ENCODE results near the gene CDC6.
"Not testable (repeated sequence)": the region's sequence is repeated elsewhere in the genome, so short reads cannot be mapped to it uniquely, and the experiment has no call there.

CDC6 gene

DNA sequence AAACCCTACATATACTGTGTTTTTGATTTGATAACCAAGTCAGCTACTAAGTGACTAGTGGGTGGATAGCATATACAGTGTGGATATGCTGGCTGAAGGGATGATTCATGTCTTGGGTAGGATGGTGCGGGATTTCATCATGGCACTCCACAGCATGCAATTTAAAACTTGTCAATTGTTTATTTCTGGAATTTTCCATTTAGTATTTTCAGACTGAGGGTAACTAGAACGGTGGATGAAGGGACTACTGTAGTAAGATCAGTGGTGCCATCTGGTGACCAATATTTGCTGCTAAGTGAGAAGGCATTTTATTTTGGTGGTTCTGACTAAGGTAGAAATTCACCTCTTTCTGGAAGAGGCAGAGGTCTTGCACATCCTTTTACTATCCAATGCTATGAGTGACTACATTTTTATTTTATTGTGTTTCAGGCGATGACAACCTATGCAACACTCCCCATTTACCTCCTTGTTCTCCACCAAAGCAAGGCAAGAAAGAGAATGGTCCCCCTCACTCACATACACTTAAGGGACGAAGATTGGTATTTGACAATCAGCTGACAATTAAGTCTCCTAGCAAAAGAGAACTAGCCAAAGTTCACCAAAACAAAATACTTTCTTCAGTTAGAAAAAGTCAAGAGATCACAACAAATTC lies 3.1 kb downstream of the CDC6 start:
- peak; percentile 57 for DNase-seq

DNA sequence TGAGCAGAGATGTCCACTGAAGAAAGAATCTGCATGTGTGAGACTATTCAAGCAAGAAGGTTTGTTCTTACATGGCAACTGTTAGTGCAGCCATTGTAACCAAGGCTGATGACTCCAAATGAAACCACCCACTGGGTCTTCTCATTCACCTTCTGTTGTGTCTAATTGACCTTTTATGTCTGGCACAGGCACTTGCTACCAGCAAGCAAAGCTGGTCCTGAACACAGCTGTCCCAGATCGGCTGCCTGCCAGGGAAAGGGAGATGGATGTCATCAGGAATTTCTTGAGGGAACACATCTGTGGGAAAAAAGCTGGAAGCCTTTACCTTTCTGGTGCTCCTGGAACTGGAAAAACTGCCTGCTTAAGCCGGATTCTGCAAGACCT lies 3.6 kb downstream of the CDC6 start:
- no peak for DNase-seq

- no peak for DNase-seq
These were observed 5.7 kb downstream of the CDC6 start for GRCh38 chr17:40293363-40293762.

DNA sequence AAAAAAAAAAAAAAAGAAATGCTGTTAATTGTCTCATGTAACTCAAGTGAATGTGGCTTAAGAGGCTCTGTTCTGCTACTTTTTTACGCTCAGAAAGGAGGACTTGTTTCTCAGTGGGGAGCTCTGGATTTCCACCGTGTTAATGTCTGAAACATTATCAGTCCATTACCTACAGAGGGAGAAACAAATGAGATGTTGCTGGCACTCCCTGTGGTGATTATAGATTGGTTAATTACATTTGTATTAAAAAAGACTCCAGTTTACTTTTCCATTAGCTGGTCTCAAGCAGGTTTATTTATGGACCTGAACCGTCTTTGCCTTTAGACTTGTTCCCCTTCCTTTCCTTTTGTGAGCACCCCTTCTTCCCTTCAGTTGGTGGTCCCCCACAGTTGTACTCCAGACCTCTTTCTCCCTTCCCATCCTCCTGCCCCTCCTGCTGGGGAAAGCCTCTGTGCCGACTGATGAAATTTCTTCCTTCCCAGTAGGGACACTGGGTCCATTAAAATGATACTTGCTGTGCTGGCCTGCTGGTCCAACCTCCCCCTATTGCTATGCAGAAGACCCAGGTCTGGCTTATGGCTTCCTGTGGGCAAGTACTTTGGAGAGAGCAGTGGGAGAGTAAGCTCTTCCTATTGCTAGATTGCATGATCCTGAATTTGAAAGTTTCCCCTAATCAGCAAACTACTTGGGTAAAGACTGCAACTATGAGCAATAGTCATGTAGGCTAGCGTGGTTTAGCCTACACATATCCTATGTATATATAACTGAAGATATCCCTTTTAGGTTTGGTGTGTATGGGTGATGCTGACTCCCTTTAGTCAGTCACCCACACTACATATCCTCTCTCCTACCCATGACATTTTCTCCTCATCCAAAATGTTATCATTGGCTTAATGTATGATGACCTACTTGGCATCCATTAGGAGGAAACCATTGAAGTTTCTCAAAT lies 8.1 kb downstream of the CDC6 start:
- no peak for DNase-seq

DNA sequence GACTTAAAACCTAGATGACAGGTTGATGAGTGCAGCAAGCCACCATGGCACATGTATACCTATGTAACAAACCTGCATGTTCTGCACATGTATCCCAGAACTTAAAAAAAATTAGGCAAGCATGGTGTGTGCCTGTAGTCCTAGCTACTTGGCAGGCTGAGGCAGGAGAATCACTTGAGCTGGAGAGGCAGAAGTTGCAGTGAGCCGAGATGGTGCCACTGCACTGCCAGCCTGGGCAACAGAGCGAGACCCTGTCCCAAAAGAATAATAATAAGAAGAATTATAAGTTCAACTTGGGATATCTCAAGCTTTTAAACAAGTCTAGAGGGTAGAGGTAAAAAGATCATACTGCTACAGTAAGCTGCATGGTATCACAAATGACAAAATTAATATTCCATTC lies 9.8 kb downstream of the CDC6 start:
- no peak for DNase-seq

- no peak for DNase-seq
These were observed 11.0 kb downstream of the CDC6 start for GRCh38 chr17:40298726-40299125.

DNA sequence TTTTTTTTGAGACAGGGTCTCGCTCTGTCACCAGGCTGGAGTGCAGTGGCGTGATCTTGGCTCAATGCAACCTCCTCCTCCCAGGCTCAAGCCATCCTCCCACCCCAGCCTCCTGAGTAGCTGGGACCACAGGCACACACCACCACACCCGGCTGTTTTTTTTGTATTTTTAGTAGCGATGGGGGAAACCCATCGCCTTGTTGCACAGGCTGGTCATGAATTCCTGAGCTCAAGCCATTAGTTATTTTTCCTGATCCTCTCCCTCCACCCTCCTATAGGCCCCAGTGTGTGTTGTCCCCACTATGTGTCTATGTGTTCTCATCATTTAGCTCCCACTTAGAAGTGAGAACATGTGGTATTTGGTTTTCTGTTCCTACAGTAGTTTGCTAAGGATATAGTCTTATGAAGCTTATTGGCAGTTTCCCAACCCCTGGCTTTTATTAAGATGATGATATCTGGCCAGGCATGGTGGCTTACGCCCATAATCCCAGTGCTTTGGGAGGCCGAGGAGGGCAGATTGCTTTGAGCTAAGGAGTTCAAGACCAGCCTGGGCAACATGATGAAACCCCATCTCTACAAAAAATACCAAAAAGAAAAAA lies 11.6 kb downstream of the CDC6 start:
- not testable (repeated sequence) for DNase-seq

DNA sequence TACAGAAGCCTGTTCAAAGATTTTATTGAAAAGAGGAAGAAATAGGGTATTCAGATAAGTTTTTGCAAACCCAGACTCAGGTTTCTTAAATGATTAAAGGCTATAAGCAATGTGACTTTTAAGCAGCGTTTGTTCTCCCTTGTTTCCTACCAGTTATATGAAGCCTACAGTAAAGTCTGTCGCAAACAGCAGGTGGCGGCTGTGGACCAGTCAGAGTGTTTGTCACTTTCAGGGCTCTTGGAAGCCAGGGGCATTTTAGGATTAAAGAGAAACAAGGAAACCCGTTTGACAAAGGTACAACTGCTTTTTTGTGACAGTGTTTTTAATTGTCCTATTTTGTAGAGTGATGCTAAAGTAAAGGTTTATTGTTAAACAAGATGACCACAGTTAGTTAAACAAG lies 13.6 kb downstream of the CDC6 start:
- no peak for DNase-seq

- DNase-seq, result peak; percentile 35
These were observed 15.5 kb downstream of the CDC6 start for GRCh38 chr17:40303009-40303657.

GRCh38 chr17:40303708-40304551 lies 16.3 kb downstream of the CDC6 start:
- peak; percentile 51 for DNase-seq

DNA sequence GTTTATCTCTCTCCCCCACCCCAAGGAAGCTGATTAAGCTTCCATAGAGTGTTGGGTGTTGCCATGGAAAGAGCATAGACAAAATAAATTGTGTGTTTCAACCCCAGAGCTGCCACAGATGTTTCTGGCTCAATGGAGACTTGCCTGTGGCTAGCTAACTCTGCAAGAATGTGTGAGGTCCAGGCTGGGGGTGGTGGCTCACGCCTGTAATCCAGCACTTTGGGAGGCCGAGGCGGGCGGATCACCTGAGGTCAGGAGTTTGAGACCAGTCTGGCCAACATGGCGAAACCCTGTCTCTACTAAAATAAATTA lies 16.8 kb downstream of the CDC6 start:
- DNase-seq, result not testable (repeated sequence)

DNA sequence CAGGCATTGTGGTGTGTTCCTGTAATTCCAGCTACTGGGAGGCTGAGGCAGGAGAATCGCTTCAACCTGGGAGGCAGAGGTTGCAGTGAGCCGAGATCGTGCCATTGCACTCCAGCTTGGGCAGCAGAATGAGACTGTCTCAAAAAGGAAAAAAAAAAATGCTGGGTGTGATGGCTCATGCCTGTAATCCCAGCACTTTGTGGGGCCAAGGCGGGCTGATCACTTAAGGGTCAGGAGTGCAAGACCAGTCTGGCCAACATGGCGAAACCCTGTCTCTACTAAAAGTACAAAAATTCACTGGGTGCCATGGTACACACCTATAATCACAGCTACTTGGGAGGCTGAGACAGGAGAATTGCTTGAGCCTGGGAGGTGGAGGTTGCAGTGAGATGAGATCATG lies 17.2 kb downstream of the CDC6 start:
- DNase-seq, result not testable (repeated sequence)

DNA sequence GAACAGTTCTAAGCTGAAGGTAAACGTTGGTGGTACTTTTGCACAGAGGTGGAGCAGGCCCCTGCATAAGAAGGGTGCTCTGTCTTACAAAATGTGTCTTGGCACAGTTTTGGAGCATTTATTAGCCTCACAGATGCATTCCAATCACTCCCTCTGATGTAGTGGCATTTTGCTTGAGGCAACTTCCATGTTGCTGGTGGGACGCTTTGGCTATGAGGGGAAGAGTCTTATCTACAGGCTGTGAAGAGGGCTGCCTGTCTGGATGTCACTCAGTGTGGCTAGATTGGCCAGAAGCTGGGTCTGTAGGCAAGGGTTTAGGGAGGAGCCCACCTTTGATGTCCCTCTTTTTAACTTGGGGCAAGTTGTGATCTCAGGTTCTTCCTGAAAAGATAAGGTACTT lies 18.7 kb downstream of the CDC6 start:
- DNase-seq, result no peak

GRCh38 chr17:40307001-40307730 lies 19.5 kb downstream of the CDC6 start:
- DNase-seq, result peak; percentile 81

- DNase-seq, result no peak
These were observed 20.1 kb downstream of the CDC6 start for GRCh38 chr17:40307740-40308239.

DNA sequence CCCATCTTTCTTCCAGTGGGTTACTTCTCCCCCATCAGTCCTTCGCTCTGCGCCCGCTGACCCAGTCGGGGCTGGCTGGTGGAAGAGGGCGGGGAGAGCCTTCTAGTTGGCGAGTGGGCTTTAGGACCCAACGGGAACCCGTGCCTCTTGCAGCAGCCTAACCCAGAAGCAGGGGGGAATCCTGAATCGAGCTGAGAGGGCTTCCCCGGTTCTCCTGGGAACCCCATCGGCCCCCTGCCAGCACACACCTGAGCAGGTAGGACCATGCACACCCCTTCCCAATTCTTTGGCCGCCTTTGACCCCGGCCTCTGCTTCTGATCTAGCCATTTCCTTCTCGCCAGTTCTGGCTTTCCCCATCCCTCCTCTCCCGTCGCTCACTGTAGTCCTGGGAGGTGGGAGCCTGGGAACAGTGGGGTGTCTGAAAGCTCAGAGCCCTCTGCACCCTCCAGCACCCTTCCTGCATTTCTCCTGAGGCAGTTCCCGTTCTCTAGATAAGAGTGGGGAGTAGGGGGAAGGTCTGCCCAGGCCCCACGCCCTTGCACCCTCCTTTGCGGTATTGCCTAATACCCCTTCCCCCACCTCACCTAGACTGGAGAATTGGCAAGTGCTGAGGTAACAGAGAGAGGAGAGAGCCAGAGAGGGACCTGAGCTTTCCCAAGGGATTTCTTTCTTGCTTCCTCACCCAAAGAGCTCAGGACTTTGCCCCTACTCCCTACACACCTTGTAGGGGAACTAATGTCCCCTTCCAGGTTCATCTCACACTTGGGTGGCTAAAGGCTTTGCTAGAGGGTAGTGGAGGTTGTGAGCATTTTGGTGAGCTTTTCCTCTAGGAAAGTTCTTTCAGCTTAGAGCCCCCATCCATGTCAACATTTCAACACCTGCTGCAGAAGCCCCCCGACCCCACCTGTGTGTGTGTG lies 21.6 kb downstream of the CDC6 start, which contains the start of gene RARA:
Gene RARA, plus strand, starts transcription at position 150 of the 918 bp plus-strand sequence. CDS start 22,039 bp downstream, outside the sequence.
- no peak for DNase-seq

DNA sequence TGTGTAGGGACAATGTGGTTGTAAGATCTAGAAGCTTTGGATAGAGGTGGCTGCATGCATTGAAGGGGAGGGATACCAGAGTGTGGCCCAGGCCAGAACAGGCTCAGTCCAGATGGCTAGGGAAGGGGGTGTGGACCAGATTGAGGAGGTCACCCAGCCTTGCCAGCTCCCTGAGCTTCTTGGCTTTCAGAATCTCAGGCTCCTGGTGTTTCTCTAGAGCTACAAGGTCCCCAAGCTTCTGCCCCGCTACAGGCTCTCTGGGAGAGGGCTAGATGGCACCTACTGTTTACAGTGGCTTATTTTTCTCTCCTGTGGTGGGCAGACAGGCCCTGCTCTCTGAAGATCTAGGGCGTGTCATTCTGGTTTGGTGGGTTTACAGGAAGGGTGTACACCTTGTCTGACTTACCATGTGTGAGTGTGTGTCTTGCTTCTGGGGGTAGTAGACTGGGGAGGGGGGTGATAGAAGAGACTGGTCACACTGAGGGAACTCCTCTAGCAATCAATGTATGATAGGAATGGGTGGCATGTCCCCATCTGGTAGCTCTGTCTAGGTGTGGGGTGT lies 22.4 kb downstream of the CDC6 start:
- no peak for DNase-seq

GRCh38 chr17:40310882-40311391 lies 23.3 kb downstream of the CDC6 start:
- DNase-seq, result no peak

DNA sequence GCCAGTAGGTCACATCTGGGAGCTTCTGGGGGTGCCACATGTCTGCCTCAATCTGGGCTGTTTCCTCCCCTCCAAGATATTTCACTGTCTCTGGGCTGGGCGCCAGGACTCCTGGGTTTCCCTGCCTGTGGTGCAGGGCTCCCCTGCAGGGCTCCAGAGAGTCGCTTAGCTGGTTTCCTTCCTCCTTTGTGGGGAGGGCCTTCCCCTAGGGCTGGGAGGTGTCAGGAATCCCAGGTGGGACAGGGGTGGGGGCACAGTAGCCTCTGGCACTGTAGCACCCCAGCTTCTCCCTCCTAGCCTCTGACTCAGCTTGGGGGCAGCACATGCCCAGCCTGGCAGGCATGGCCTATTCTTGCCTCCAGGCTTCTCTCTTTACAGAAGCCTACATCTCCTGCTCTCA lies 23.9 kb downstream of the CDC6 start:
- peak; percentile 85 for DNase-seq
